MCF 10A (cell line): ENCODE measurements around the gene AOC2. TPM values are rescaled to one million over a fixed set of nuclear protein-coding genes. Genes with fewer than 3 reads are reported as not detected.
"Not testable (repeated sequence)": the region's sequence is repeated elsewhere in the genome, so short reads cannot be mapped to it uniquely, and the experiment has no call there.

ENCODE experiments used
- BruUV-seq: library from RNA; stranded (reverse); fragments of 400-500 nt; replicated peaks from 2 replicates; lab custom pipeline; 2021; lab: Mats Ljungman, UMichigan
- CTCF ChIA-PET: fragments of 300-600 bp; sonication (Branson Sonifier 250); formaldehyde crosslinking; extraction: SDS; loops from one replicate; lab custom pipeline; 2021; ENCODE audit warnings: antibody characterized with exemption, inconsistent platforms; lab: Yijun Ruan, JAX
- POLR2A ChIA-PET: fragments of 300-600, 350-650 bp; sonication (Branson Sonifier 250); formaldehyde crosslinking; extraction: SDS; loops from one replicate; lab custom pipeline; 2020; ENCODE audit warnings: antibody characterized with exemption, inconsistent platforms; lab: Yijun Ruan, JAX
- DNase-seq: peaks from one replicate; pipeline ENCODE4 v3.0.0-alpha.2; 2018; ENCODE audit not compliant: unreplicated experiment
- H3K27ac Mint-ChIP-seq: one replicate; pipeline ENCODE4 v1.8.0; 2022; ENCODE audit warnings: mild to moderate bottlenecking, low read depth, mixed read lengths; ENCODE audit not compliant: unreplicated experiment
- H3K27me3 Mint-ChIP-seq: one replicate; pipeline ENCODE4 v1.8.0; 2022; ENCODE audit warnings: mixed read lengths; ENCODE audit not compliant: insufficient read depth, unreplicated experiment
- H3K36me3 Mint-ChIP-seq: one replicate; pipeline ENCODE4 v1.8.0; 2022; ENCODE audit warnings: mild to moderate bottlenecking, moderate library complexity, mixed read lengths; ENCODE audit not compliant: insufficient read depth, unreplicated experiment
- H3K4me1 Mint-ChIP-seq: one replicate; pipeline ENCODE4 v1.8.0; 2022; ENCODE audit warnings: mixed read lengths; ENCODE audit not compliant: insufficient read depth, unreplicated experiment
- H3K4me3 Mint-ChIP-seq: one replicate; pipeline ENCODE4 v1.8.0; 2022; ENCODE audit warnings: mild to moderate bottlenecking, moderate library complexity, mixed read lengths; ENCODE audit not compliant: unreplicated experiment
- H3K9me3 Mint-ChIP-seq: one replicate; pipeline ENCODE4 v1.8.0; 2022; ENCODE audit warnings: mixed read lengths; ENCODE audit not compliant: unreplicated experiment
- intact Hi-C: fragments of 100-400 bp; cut with micrococcal nuclease; formaldehyde crosslinking; loops from 2 replicates; pipeline ENCODE4 v1.14.1; 2022
- total RNA-seq: library from RNA; stranded (reverse); gene quantifications from 2 replicates; pipeline ENCODE4 v1.2.3, GENCODE V29; 2022
- TF ChIP-seq, protein P1 (sequence below): fragments of 200-600 bp; IDR thresholded peaks from one replicate; pipeline ENCODE4 v1.8.0; 2022; ENCODE audit warnings: antibody characterized with exemption, mild to moderate bottlenecking; ENCODE audit not compliant: unreplicated experiment

Gene AOC2
- total RNA-seq, 1 experiment from 2014 or later = 2.6 TPM

DNA sequence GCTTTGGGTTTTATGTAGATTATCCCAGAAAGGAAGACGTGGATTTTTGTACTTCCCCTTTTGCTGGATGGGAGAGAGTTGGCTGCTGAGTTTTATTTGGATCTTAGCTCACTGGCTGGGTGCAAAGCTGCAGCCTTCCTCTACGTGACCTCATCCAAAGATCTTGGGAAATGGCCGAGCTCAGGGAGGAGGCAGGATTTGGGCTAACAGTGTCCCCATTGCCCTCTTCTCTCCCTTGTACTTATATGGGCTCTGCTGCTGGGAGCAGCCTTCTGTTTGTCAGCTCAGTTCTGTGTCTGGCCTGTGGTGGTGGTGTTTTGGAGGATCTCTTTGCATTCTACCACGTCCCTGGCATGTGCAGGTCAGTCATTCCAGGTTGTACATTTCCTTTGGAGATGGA lies 8.6 kb downstream of the AOC2 start:
- CTCF ChIA-PET = interaction anchor here (1.0 kb wide), 1 partner anchor 10 kb away, joined by 3 read pairs; no protein-coding TSS in a partner anchor

DNA sequence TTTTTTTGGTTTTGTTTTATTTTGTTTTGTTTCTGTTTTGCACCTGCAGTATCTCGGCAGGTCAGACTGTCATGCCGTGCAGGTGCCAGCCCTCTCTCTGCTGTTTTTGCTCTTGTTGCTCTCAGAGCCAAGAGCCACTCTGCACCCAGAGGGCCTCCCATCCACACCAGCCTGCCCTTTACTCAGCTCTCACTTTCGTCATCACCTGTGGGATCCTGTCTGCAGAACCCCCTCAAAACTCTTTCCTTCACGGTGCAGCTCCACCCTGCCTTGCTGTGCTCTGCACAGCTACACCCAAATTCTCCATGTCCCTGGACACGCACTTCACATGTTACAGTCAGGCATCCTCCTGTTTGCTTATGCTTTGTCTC lies 9.2 kb downstream of the AOC2 start:
- Mint-ChIP-seq H3K4me1 (no peaks in the 10 kb centered on the region), H3K27me3 (peaks cover 38% of the 10 kb centered on the region), H3K4me3 (no peak overlapping the region), H3K9me3 (no peaks in the 10 kb centered on the region), H3K36me3 (no peaks in the 10 kb centered on the region), H3K27ac (no peak overlapping the region)
- BruUV-seq = no TSS peak
- DNase-seq = no peak
- ChIA-PET POLR2A (no interaction called here), CTCF (no interaction called here)
- intact Hi-C loops = no loop called here
- TF ChIP-seq, protein P1, sequence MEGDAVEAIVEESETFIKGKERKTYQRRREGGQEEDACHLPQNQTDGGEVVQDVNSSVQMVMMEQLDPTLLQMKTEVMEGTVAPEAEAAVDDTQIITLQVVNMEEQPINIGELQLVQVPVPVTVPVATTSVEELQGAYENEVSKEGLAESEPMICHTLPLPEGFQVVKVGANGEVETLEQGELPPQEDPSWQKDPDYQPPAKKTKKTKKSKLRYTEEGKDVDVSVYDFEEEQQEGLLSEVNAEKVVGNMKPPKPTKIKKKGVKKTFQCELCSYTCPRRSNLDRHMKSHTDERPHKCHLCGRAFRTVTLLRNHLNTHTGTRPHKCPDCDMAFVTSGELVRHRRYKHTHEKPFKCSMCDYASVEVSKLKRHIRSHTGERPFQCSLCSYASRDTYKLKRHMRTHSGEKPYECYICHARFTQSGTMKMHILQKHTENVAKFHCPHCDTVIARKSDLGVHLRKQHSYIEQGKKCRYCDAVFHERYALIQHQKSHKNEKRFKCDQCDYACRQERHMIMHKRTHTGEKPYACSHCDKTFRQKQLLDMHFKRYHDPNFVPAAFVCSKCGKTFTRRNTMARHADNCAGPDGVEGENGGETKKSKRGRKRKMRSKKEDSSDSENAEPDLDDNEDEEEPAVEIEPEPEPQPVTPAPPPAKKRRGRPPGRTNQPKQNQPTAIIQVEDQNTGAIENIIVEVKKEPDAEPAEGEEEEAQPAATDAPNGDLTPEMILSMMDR = no peak

More for the DNA sequence above, 8.6 kb downstream of the AOC2 start:
- TF ChIP-seq, protein P1 = no peak
- Mint-ChIP-seq H3K27me3 (peaks cover 38% of the 10 kb centered on the region), H3K4me1 (no peaks in the 10 kb centered on the region), H3K4me3 (no peak overlapping the region), H3K9me3 (no peaks in the 10 kb centered on the region), H3K27ac (no peak overlapping the region), H3K36me3 (no peaks in the 10 kb centered on the region)
- POLR2A ChIA-PET = interaction anchor here (0.6 to 1.0 kb wide), 2 partner anchors 14 to 292 kb away, joined by 3 to 4 read pairs; no protein-coding TSS in a partner anchor
- DNase-seq = no peak
- no TSS peak for BruUV-seq
- intact Hi-C loops = no loop called here

DNA sequence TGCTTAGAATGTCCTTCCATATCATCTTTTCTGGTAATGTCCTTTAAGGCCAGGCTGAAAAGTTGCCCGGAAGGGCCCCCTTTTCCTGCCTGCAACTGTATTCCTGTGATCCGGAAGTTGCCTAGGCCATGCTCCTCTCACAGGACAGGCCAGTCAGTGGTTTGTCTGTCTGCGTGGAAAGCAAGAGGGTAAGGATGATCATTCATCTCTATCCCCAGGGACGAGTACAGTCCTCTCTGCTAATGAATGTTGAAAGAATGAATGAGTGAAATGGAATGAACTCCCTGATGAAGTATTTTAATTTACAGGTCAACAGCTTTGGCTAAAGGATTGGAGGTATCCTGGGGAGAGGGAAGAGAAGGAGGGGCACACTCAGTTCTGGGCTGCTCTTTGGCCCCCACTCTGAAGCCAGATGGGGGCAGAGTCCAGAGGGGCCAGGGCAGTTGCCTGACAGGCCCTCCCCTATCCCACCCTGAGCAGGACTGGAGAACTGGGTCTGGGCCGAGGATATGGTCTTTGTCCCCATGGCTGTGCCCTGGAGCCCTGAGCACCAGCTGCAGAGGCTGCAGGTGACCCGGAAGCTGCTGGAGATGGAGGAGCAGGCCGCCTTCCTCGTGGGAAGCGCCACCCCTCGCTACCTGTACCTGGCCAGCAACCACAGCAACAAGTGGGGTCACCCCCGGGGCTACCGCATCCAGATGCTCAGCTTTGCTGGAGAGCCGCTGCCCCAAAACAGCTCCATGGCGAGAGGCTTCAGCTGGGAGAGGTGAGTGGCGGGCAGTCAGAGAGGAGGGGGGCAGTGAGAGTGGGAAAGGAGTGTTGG lies 9.8 kb downstream of the AOC2 start:
- intact Hi-C loops = no loop called here
- TF ChIP-seq, protein P1 = no peak
- H3K36me3 Mint-ChIP-seq = no peaks in the 10 kb centered on the region
- no peak overlapping the region for H3K27ac Mint-ChIP-seq
- no peak for DNase-seq
- POLR2A ChIA-PET = interaction anchor here (1.9 kb wide), 1 partner anchor 9 kb away, joined by 6 read pairs; the partner anchor contains the start of gene AOC2
- peaks cover 44% of the 10 kb centered on the region for H3K27me3 Mint-ChIP-seq
- CTCF ChIA-PET = interaction anchor here (1.0 kb wide), 1 partner anchor 10 kb away, joined by 3 read pairs; no protein-coding TSS in a partner anchor
- BruUV-seq = no TSS peak
- no peak overlapping the region for H3K4me3 Mint-ChIP-seq
- H3K4me1 Mint-ChIP-seq = no peaks in the 10 kb centered on the region
- H3K9me3 Mint-ChIP-seq = no peaks in the 10 kb centered on the region

DNA sequence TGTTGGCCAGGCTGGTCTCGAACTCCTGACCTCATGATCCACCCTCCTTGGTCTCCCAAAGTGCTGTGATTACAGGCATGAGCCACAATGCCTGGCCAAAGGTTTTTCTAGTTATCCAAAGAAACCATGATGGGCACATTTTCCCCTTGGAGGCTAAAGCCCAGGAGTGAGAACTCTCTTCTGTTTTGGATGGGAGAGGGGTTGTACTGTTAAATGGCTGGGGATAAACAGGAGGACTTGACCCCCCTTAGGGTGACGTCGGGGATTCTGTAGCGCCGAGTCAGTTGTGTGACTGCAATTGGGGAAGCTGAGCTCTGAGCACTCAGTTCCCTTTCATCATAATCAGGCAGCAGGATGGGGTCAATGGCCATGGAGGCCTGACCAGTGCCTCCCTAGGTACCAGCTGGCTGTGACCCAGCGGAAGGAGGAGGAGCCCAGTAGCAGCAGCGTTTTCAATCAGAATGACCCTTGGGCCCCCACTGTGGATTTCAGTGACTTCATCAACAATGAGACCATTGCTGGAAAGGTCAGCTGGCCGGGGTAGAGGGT lies 10.7 kb downstream of the AOC2 start:
- Mint-ChIP-seq H3K9me3 (no peaks in the 10 kb centered on the region), H3K27ac (no peak overlapping the region), H3K4me1 (no peaks in the 10 kb centered on the region), H3K4me3 (no peak overlapping the region), H3K36me3 (no peaks in the 10 kb centered on the region), H3K27me3 (peaks cover 49% of the 10 kb centered on the region)
- no peak for DNase-seq
- BruUV-seq = no TSS peak
- CTCF ChIA-PET = interaction anchor here (0.7 to 1.0 kb wide), 2 partner anchors 11 to 114 kb away, joined by 3 read pairs; no protein-coding TSS in a partner anchor
- POLR2A ChIA-PET = interaction anchor here (1.2 to 1.9 kb wide), 2 partner anchors 10 to 82 kb away, joined by 4 to 6 read pairs; partner anchors contain the start of genes AOC2 and VPS25
- TF ChIP-seq, protein P1 = no peak
- intact Hi-C loops = no loop called here

DNA sequence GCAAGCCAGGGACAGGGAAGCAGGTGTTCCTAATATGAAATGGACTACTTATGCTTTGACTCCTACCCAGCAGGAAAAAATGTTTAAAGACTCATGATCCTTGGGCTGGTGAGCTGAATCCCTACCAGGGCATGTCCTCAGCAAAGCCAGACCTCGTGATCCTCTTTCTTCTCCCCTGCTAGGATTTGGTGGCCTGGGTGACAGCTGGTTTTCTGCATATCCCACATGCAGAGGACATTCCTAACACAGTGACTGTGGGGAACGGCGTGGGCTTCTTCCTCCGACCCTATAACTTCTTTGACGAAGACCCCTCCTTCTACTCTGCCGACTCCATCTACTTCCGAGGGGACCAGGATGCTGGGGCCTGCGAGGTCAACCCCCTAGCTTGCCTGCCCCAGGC lies 11.7 kb downstream of the AOC2 start:
- intact Hi-C loops, H3K36me3 Mint-ChIP-seq, DNase-seq, H3K27ac Mint-ChIP-seq, CTCF ChIA-PET, H3K4me1 Mint-ChIP-seq, H3K4me3 Mint-ChIP-seq, BruUV-seq, H3K9me3 Mint-ChIP-seq: not testable (repeated sequence)
- peaks cover 47% of the 10 kb centered on the region for H3K27me3 Mint-ChIP-seq
- POLR2A ChIA-PET = interaction anchor here (1.2 kb wide), 1 partner anchor 83 kb away, joined by 4 read pairs; the partner anchor contains the start of gene VPS25

DNA sequence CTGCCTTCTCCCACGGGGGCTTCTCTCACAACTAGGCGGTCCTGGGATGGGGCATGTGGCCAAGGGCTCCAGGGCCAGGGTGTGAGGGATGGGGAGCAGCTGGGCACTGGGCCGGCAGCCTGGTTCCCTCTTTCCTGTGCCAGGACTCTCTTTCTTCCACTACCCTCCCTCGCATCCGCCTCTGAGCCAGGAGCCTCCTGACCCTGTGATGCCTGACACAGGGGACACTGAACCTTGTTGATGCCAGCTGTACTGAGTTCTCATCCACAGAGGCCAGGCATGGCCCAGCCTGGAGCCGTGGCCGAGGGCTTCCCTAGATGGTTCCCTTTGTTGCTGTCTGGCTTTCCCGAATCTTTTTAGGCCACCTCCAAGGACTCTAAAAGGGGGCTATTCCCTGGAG lies 12.1 kb downstream of the AOC2 start:
- CTCF ChIA-PET, H3K9me3 Mint-ChIP-seq, H3K4me1 Mint-ChIP-seq, POLR2A ChIA-PET, H3K4me3 Mint-ChIP-seq, intact Hi-C loops, BruUV-seq, DNase-seq, H3K36me3 Mint-ChIP-seq, H3K27ac Mint-ChIP-seq: not testable (repeated sequence)
- H3K27me3 Mint-ChIP-seq = peaks cover 47% of the 10 kb centered on the region
